ENCODE measurements around the gene SNTG2. TPM values are rescaled to one million over a fixed set of nuclear protein-coding genes. Genes with fewer than 3 reads are reported as not detected.

SNTG2 gene
- total and polyA plus RNA-seq, 2 of the 13 experiments (the other 11 are each of a cell fraction or from before 2014, with no cell fraction given): not detected

- TF ChIP-seq CBX1 (IDR thresholded peaks at IDR 0.05; ENCODE audit: low read depth): no peak
- no peak for TF ChIP-seq ZNF441 (CRISPR knock-in tag; IDR thresholded peaks at IDR 0.05; ENCODE audit: borderline replicate concordance)
- no peak for TF ChIP-seq GLMP (CRISPR knock-in tag; IDR thresholded peaks at IDR 0.05; ENCODE audit: borderline replicate concordance)
- no peak for TF ChIP-seq ZBTB38 (CRISPR knock-in tag; IDR thresholded peaks at IDR 0.05)
- TF ChIP-seq ZNF678 (CRISPR knock-in tag; IDR thresholded peaks at IDR 0.05): no peak
- no peak for TF ChIP-seq NFYC (CRISPR knock-in tag; IDR thresholded peaks at IDR 0.05)
- TF ChIP-seq SALL1 (CRISPR knock-in tag; IDR thresholded peaks at IDR 0.05): no peak
- no peak for TF ChIP-seq RAD51 (IDR thresholded peaks at IDR 0.05; ENCODE audit: borderline replicate concordance)
- TF ChIP-seq NR2F2 (IDR thresholded peaks at IDR 0.05; ENCODE audit: borderline replicate concordance, low read depth): no peak
- no peak for TF ChIP-seq TBL1XR1 (IDR thresholded peaks at IDR 0.05; ENCODE audit: borderline replicate concordance, low read length, partially characterized antibody)
- TF ChIP-seq KDM1A (CRISPR knock-in tag; IDR thresholded peaks at IDR 0.05): no peak
- TF ChIP-seq PHF5A (CRISPR knock-in tag; IDR thresholded peaks at IDR 0.05; ENCODE audit: low read depth, unreplicated experiment): no peak
- no peak for TF ChIP-seq TMF1 (CRISPR knock-in tag; IDR thresholded peaks at IDR 0.05; ENCODE audit: low read depth)
- TF ChIP-seq HOXA7 (CRISPR knock-in tag; IDR thresholded peaks at IDR 0.05): no peak
- TF ChIP-seq NCOA5 (CRISPR knock-in tag; IDR thresholded peaks at IDR 0.05): no peak
- TF ChIP-seq, protein P1, sequence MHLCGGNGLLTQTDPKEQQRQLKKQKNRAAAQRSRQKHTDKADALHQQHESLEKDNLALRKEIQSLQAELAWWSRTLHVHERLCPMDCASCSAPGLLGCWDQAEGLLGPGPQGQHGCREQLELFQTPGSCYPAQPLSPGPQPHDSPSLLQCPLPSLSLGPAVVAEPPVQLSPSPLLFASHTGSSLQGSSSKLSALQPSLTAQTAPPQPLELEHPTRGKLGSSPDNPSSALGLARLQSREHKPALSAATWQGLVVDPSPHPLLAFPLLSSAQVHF (CRISPR knock-in tag; IDR thresholded peaks at IDR 0.05): no peak
- 1% methylated on average over 13 of the region's 13 CpGs for WGBS (ENCODE audit: low lambda C conversion rate)
- Histone ChIP-seq H3K4me3 (replicated peaks in 1 of 3; ENCODE audit: insufficient read depth in 1 of 3, low read depth in 2 of 3, low read length in 3 of 3) (no peak overlapping the region), H2AFZ (ENCODE audit: low read length) (no peak overlapping the region), H3K36me3 (replicated peaks in 1 of 2; ENCODE audit: control insufficient read depth in 1 of 2, insufficient read depth in 2 of 2, low read length in 2 of 2) (no peaks in the 10 kb centered on the region), H3K9ac (ENCODE audit: insufficient read depth, low read depth, low read length) (no peak overlapping the region), H3K4me2 (ENCODE audit: low read depth, low read length) (no peak overlapping the region), H4K20me1 (ENCODE audit: insufficient read depth, low read length) (no peaks in the 10 kb centered on the region), H3K27ac (ENCODE audit: extremely low read length, insufficient read depth, low read length) (no peak overlapping the region), H3K27me3 (ENCODE audit: control insufficient read depth in 1 of 2, insufficient read depth in 2 of 2, low read length in 2 of 2) (peaks cover 0 to 23% of the 10 kb centered on the region in 2 experiments; a peak in 3 of 5 replicates), H3K4me1 (ENCODE audit: insufficient read depth, low read length) (no peaks in the 10 kb centered on the region), H3K79me2 (ENCODE audit: insufficient read depth, low read length) (no peaks in the 10 kb centered on the region), H3K9me3 (ENCODE audit: low read length) (no peaks in the 10 kb centered on the region)
- POLR2A ChIA-PET: no interaction called here
- no TSS peak for BruUV-seq (replicated peaks)
- ATAC-seq: no peak
- FAIRE-seq: no peak
- CTCF ChIA-PET (ENCODE audit: low intra/inter-chr PET ratio, low total read pairs): no interaction called here
- DNase-seq (ENCODE audit: low spot score): no peak
- in situ Hi-C loops (cut with HindIII; ENCODE audit: extremely low pct_ligation_motif_present, low pct_unique_long_range_greater_than_20kb): no loop called here
- intact Hi-C loops (cut with micrococcal nuclease; ENCODE audit: unreplicated experiment): no loop called here
Measured at GRCh38 chr2:1313240-1313924, 362.7 kb downstream of the SNTG2 start.
